GM12878 (cell line): ENCODE data around the gene XG.

ENCODE experiments used
- ATF2 ChIP-seq: IDR thresholded peaks from 2 replicates; pipeline ENCODE4 v1.6.1; 2012; ENCODE audit warnings: low read length, inconsistent platforms
- CBX5 ChIP-seq: sonication (generic); IDR thresholded peaks from 2 replicates; pipeline ENCODE4 v1.6.1; 2016; ENCODE audit warnings: low read depth, moderate library complexity, mild to moderate bottlenecking, inconsistent platforms
- CTCF ChIP-seq, 3 experiments: IDR thresholded peaks in 2 of 3; conservative IDR thresholded peaks in 1 of 3; 2 replicates each; pipeline ENCODE4 v1.5.1; 2011; ENCODE audit warnings: low read depth in 3 of 3, low read length in 3 of 3, mild to moderate bottlenecking in 3 of 3, control low read depth in 2 of 3, moderate library complexity in 2 of 3, inconsistent platforms in 1 of 3, mixed read lengths in 1 of 3; ENCODE audit not compliant: control insufficient read depth in 2 of 3, insufficient read depth in 1 of 3; ENCODE audit errors: extremely low read depth in 1 of 3

DNA sequence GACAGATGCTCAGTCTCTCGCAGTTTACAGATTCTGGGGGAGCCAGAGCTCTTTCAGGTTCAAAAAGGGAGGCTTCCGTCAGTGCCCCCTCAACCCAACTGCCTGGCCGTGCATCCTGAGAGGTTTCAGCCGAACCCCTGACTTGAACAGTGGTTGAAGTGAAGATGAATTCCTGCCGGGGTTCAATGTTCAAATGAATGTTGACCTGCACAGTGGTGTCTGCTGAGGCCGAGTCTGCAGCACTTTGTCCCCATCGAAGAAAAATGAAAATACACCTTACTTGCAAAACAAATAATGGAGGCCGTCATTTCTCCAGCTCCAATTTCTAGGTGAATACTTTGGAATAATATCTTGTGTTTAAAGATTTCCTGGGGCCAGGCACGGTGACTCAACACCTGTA lies 110.6 kb downstream of the XG start:
- TF ChIP-seq CBX5 (no peak), ATF2 (no peak), CTCF (IDR thresholded peaks at IDR 0.05 in 2 of 3, conservative IDR thresholded peaks at IDR 0.05 in 1 of 3; ENCODE audit: control insufficient read depth in 2 of 3, extremely low read depth in 1 of 3, insufficient read depth in 1 of 3, low read depth in 3 of 3, low read length in 3 of 3) (no peak)
